ENCODE data around the gene KAZALD1.
"Not testable (repeated sequence)": the region's sequence is repeated elsewhere in the genome, so short reads cannot be mapped to it uniquely, and the experiment has no call there.

Gene KAZALD1

GRCh38 chr10:101032637-101033224, 29.1 kb upstream of the KAZALD1 start:
- peak overlapping the region; percentile 89 for H3K4me3 ChIP-seq (ENCODE audit: low read depth, low read length)
- H2AFZ ChIP-seq, result peak overlapping the region; percentile 87
- no peaks in the 10 kb centered on the region for H3K9me3 ChIP-seq (ENCODE audit: control insufficient read depth, low read length)
- no peak overlapping the region for H3K9ac ChIP-seq
- H3K4me1 ChIP-seq, result peaks cover 31% of the 10 kb centered on the region
- no peaks in the 10 kb centered on the region for H3K79me2 ChIP-seq
- peak overlapping the region; percentile 89 for H3K27ac ChIP-seq
- H3K27me3 ChIP-seq (ENCODE audit: control insufficient read depth, insufficient read depth, low read length), result no peaks in the 10 kb centered on the region
- peak overlapping the region; percentile 100 for H3K4me2 ChIP-seq (ENCODE audit: low read length)
- no peak for TF ChIP-seq CTCF (IDR thresholded peaks at IDR 0.05)
- no peaks in the 10 kb centered on the region for H3K36me3 ChIP-seq (ENCODE audit: control insufficient read depth, insufficient read depth, low read length)

GRCh38 chr10:101033276-101033675, 28.5 kb upstream of the KAZALD1 start:
- Histone ChIP-seq H3K27ac (no peak overlapping the region), H3K36me3 (ENCODE audit: control insufficient read depth, insufficient read depth, low read length) (no peaks in the 10 kb centered on the region), H3K4me2 (ENCODE audit: low read length) (peak overlapping the region; percentile 100), H3K4me3 (ENCODE audit: low read depth, low read length) (no peak overlapping the region), H2AFZ (no peak overlapping the region), H3K79me2 (no peaks in the 10 kb centered on the region), H3K4me1 (peaks cover 31% of the 10 kb centered on the region), H3K27me3 (ENCODE audit: control insufficient read depth, insufficient read depth, low read length) (no peaks in the 10 kb centered on the region), H3K9me3 (ENCODE audit: control insufficient read depth, low read length) (no peaks in the 10 kb centered on the region), H3K9ac (no peak overlapping the region)
- TF ChIP-seq CTCF (IDR thresholded peaks at IDR 0.05), result no peak

- not testable (repeated sequence) for H3K4me2 ChIP-seq (ENCODE audit: low read length)
These were observed 27.4 kb upstream of the KAZALD1 start for GRCh38 chr10:101034404-101034803.

GRCh38 chr10:101035314-101035713, 26.5 kb upstream of the KAZALD1 start:
- H3K27ac ChIP-seq, result no peak overlapping the region
- H3K36me3 ChIP-seq (ENCODE audit: control insufficient read depth, insufficient read depth, low read length), result no peaks in the 10 kb centered on the region
- no peaks in the 10 kb centered on the region for H3K79me2 ChIP-seq
- no peak for TF ChIP-seq CTCF (IDR thresholded peaks at IDR 0.05)
- H2AFZ ChIP-seq, result no peak overlapping the region
- peaks cover 11% of the 10 kb centered on the region for H3K4me1 ChIP-seq
- H3K27me3 ChIP-seq (ENCODE audit: control insufficient read depth, insufficient read depth, low read length), result no peaks in the 10 kb centered on the region
- H3K4me2 ChIP-seq (ENCODE audit: low read length), result no peak overlapping the region
- H3K9me3 ChIP-seq (ENCODE audit: control insufficient read depth, low read length), result no peaks in the 10 kb centered on the region
- no peak overlapping the region for H3K9ac ChIP-seq
- H3K4me3 ChIP-seq (ENCODE audit: low read depth, low read length), result no peak overlapping the region

More at GRCh38 chr10:101034404-101034803, 27.4 kb upstream of the KAZALD1 start:
- not testable (repeated sequence) for H2AFZ ChIP-seq; H3K27me3 ChIP-seq (ENCODE audit: control insufficient read depth, insufficient read depth, low read length); H3K79me2 ChIP-seq; H3K9me3 ChIP-seq (ENCODE audit: control insufficient read depth, low read length); H3K9ac ChIP-seq; H3K36me3 ChIP-seq (ENCODE audit: control insufficient read depth, insufficient read depth, low read length); H3K27ac ChIP-seq; H3K4me3 ChIP-seq (ENCODE audit: low read depth, low read length)
- H3K4me1 ChIP-seq, result peaks cover 20% of the 10 kb centered on the region

- H2AFZ ChIP-seq, result no peak overlapping the region
- no peaks in the 10 kb centered on the region for H3K27me3 ChIP-seq (ENCODE audit: control insufficient read depth, insufficient read depth, low read length)
- H3K9ac ChIP-seq, result no peak overlapping the region
- no peak overlapping the region for H3K4me2 ChIP-seq (ENCODE audit: low read length)
- H3K4me1 ChIP-seq, result peaks cover 12% of the 10 kb centered on the region
- no peak overlapping the region for H3K4me3 ChIP-seq (ENCODE audit: low read depth, low read length)
- no peaks in the 10 kb centered on the region for H3K9me3 ChIP-seq (ENCODE audit: control insufficient read depth, low read length)
- no peaks in the 10 kb centered on the region for H3K79me2 ChIP-seq
- H3K36me3 ChIP-seq (ENCODE audit: control insufficient read depth, insufficient read depth, low read length), result no peaks in the 10 kb centered on the region
- H3K27ac ChIP-seq, result no peak overlapping the region
- no peak for TF ChIP-seq CTCF (IDR thresholded peaks at IDR 0.05)
These were observed 25.7 kb upstream of the KAZALD1 start for GRCh38 chr10:101035916-101036702.

Measured in parathyroid adenoma (tissue), 2 donors.